Measurements from ENCODE around the gene MGMT.

GRCh38 chr10:129450391-129450790 is 16.6 kb upstream of the MGMT start:
- TF ChIP-seq CTCF (conservative IDR thresholded peaks at IDR 0.05; ENCODE audit: low read depth, low read length) (no peak), CEBPB (IDR thresholded peaks at IDR 0.05; ENCODE audit: low read depth, low read length) (no peak), RAD21 (IDR thresholded peaks at IDR 0.05; ENCODE audit: low read length) (no peak), SMC3 (IDR thresholded peaks at IDR 0.05; ENCODE audit: low read depth, low read length) (no peak), FOS (IDR thresholded peaks at IDR 0.05; ENCODE audit: low read depth, low read length) (no peak), MAZ (IDR thresholded peaks at IDR 0.05; ENCODE audit: borderline replicate concordance, low read depth, low read length) (no peak), BHLHE40 (IDR thresholded peaks at IDR 0.05; ENCODE audit: low read depth, low read length) (no peak), MXI1 (IDR thresholded peaks at IDR 0.05; ENCODE audit: borderline replicate concordance, low read depth, low read length) (no peak), CHD1 (IDR thresholded peaks at IDR 0.05; ENCODE audit: low read depth, low read length) (no peak), POLR2A (IDR thresholded peaks at IDR 0.05; ENCODE audit: low read depth, low read length) (no peak)
- TF ChIP-seq, protein P1, sequence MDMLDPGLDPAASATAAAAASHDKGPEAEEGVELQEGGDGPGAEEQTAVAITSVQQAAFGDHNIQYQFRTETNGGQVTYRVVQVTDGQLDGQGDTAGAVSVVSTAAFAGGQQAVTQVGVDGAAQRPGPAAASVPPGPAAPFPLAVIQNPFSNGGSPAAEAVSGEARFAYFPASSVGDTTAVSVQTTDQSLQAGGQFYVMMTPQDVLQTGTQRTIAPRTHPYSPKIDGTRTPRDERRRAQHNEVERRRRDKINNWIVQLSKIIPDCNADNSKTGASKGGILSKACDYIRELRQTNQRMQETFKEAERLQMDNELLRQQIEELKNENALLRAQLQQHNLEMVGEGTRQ (IDR thresholded peaks at IDR 0.05; ENCODE audit: low read depth, low read length): no peak
- TF ChIP-seq, protein P2, sequence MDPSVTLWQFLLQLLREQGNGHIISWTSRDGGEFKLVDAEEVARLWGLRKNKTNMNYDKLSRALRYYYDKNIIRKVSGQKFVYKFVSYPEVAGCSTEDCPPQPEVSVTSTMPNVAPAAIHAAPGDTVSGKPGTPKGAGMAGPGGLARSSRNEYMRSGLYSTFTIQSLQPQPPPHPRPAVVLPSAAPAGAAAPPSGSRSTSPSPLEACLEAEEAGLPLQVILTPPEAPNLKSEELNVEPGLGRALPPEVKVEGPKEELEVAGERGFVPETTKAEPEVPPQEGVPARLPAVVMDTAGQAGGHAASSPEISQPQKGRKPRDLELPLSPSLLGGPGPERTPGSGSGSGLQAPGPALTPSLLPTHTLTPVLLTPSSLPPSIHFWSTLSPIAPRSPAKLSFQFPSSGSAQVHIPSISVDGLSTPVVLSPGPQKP (IDR thresholded peaks at IDR 0.05; ENCODE audit: borderline replicate concordance, low read depth, low read length): no peak

Measured in IMR-90 (cell line).